NCI-H748 (cell line): ENCODE measurements around the gene WSB1.
A peak's percentile ranks its signal among the peaks of the same experiment; 100 is the strongest.

Experiments
- DNase-seq: peaks from one replicate; lab custom pipeline; 2025; ENCODE audit not compliant: unreplicated experiment; lab: John Stamatoyannopoulos, UW

The WSB1 gene

DNA sequence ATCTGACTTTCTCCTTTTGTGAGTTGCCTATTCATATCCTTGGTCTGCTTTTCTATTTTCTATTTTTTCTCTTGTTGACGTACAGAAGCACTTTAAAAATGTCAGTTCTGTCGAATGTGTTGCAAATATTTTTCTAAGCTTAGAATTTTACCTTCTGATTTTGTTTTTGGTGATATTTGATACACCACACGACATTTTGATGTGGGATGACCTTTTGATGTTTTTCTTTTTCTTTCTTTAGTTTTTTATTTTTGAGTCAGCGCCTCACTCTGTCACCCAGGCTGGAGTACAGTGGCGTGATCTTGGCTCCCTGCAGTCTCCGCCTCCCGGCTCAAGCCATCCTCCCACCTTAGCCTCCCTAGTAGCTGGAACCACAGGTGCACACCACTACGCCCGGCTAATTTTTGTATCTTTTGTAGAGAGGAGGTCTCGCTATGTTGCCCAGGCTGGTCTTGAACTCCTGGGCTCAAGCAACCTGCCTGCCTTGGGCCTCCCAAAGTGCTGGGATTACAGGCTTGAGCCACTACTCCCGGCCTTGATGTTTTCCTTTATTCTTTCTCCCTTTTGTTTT lies 39.6 kb downstream of the WSB1 start:
- no peak for DNase-seq

GRCh38 chr17:27336184-27336583 lies 42.3 kb downstream of the WSB1 start:
- DNase-seq: no peak

GRCh38 chr17:27338536-27338985 lies 44.6 kb downstream of the WSB1 start:
- DNase-seq: no peak

DNA sequence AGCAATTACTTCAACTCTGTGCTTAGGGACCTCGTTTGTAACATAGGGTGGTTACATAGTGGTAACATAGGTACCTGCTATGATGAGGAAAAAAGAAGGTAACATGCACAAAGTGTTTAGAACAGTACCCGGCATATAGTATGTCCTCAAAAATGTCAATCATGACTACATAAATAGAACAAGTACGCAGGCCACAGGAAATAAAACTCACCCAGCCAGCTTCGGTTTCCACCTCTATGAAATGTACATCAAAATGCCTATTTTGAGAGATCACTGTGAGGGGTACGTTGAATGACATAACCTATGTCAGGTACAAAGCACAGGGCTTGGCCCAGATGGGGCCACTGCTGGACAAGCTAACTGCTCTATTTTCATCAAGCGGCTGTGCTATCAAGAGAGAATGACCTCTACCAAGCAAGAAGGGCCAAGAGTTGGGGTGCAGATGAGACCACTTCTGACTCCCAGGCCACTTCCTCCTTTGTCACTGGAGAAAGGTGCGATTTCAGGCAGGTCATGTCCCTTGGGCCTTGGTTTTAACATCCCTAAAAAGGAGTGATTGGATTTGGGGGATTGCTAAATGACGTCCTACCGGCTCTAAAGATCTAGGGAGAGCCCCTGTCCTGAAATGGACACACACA lies 45.4 kb downstream of the WSB1 start:
- DNase-seq: no peak

GRCh38 chr17:27339836-27340550 lies 46.1 kb downstream of the WSB1 start:
- no peak for DNase-seq

DNA sequence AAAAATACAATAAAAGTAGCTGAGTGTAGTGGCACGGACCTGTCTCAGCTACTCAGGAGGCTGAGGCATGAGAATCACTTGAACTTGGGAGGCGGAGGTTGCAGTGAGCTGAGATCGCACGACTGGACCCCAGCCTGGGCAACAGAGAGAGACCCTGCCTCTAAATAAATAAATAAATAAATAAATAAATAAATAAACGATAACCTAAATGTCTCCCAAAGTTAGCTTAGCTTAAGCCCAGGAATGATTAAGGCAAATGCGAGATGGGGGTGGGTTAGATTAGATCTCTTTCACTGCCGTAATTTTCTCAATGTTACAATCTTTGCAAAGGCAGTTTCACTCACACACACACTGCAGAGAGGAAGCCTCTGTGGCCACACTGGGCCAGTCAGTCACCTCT lies 46.7 kb downstream of the WSB1 start:
- no peak for DNase-seq

- DNase-seq: no peak
Observed at GRCh38 chr17:27341041-27341471, 47.1 kb downstream of the WSB1 start.

DNA sequence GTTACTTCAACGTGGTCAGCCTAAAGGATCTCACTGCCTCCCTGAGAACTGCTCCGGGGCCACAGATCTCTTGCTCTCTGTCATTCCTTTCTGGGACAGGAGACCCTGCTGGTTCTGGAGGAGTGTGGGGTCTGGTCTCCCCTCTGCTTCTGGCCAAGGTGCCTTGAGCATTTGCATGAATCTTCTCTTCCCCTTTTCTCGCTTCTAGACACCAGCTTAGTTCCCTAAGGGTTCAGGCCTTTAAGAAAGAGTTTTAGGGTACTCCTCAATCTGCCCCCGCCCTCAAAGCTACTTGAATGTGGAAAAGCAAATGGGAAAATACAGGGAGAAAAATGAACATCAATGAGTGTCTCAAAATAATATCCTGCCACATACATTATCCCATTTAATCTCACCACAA lies 48.1 kb downstream of the WSB1 start:
- DNase-seq: no peak

DNA sequence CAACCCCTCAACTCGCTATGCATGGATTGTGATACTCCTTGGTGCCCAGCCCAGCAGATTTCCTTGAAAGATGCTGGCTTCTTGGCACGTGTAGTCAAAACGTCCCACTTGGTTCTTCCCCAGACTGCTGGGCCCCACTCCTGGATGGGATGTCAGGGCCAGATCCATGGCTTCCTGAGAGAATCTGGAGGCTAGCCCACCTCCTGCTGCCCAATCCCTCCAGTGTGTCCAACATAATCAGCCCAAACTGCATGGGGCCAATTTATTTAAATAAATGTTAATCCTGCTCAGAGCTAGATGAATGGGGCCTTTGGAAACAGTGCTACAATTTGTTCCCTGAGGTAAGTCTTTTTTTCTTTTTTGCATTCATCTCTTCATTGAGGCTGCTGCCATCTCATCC lies 49.4 kb downstream of the WSB1 start:
- no peak for DNase-seq

DNA sequence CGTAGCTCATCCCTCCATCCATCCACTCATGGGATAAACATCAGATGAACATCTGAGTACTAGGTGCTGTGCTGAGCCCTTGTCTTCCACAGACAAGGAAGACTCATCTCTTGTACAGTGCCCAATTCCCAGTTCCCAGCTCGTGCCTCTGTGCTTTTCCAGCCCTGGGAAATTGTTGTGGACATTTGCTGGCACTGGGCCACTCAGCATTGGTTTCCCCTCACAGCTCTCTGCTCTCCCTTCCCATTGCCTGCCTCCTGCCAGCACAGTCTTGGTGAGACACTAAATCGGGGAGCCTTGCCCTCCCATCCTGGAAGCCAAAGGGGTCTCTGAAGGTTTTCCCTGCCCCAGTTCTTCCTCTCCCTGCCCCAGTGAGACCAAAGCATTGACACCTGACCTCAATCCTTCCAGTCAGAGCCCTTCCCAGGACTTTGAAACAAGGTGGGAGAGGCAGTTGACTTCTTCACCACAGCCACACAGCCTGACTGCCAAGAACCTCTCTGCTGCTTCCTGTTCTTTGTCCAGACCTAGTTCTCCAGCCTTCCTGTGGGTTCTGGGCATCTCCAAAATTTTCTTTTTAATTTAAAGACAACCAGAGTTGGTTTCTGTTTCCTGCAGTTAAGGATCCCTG lies 50.2 kb downstream of the WSB1 start:
- peak; percentile 14 for DNase-seq

DNA sequence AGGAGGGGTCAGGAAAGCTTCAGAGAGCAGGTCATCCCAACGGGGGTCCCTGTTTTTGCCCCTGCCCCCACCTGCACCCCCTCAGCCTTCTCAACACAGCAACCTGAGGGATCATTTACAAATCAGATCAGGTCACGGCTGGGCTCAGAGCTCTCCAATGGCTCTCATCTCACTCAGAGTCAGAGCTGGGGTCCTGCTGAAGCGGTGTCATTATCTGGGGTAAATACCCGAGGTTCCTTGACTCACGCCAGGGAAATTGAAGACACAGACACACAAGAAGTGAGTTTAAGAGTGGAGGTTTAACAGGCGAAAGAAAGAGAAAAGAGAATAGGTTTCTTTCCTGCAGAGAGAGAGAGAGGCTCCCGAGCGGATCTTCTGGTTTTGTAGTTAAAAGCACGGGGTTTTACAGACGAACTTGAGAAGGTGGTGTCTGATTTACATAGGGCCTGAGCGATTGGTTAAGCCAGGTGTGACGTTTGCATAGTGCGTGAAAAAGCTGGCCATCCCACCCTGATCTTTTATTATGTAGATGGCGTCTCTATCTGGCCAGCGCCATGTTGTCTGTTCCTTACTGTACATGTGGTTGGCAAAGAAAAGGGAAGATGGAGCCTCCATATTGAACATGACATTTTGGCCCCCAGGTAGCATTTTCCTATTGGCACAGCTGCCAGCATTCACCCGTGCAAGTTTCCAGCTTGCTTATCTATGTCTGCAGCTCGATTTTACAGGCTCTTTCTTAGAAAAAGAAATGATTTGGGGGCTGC lies 51.4 kb downstream of the WSB1 start:
- peak; percentile 98 for DNase-seq

- no peak for DNase-seq
Observed at GRCh38 chr17:27346228-27346899, 52.5 kb downstream of the WSB1 start.

- no peak for DNase-seq
Observed at GRCh38 chr17:27348196-27348595, 54.3 kb downstream of the WSB1 start.

GRCh38 chr17:27349540-27350021 lies 55.7 kb downstream of the WSB1 start:
- no peak for DNase-seq

- no peak for DNase-seq
Observed at GRCh38 chr17:27351759-27352158, 57.8 kb downstream of the WSB1 start.

DNA sequence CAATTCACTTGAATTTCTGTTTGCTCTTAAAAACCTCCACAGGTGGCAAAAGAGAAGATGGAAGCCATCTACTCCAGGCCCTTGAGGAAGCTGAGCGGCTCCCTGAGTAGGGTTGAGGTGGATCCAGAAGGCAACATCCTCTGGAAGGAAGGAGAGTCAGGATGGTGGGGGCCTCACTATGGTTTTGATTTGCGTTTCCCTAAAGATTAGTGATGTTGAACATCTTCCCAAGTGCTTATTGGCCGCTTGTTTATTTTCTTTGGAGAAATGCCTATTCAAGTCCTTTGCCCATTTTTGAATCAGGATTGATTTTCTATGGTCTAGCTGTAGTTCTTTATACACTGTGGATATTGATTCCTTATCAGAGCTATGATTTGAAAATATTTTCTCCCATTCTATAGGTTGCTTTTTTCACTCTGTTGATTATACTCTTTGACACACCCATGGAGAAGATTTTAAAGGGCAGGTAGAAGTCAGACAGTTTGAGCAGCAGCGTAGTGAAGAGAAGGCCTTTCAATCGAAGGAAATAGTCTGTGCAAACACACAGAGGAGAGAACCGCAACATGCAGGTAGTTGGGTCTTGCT lies 58.6 kb downstream of the WSB1 start:
- DNase-seq: no peak

DNA sequence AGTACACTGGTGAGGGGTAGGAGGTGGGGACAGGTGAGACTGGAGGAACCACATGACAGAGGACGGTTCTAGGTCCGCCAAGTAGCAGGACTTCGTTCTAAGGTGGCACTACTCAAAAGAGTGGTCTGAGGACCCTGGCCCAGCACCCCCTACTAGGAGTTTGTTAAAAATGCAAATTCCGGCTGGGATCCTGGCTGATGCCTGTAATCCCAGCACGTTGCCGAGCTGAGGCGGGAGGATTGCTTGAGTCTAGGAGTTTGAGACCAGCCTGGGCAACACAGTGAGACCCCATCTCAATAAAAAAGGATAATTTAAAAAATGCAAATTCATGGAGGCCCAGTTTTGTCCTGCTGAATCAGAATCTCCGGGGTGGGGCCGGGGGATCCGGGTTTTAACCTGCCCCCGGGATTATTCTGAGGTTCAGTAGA lies 59.1 kb downstream of the WSB1 start:
- DNase-seq: peak; percentile 15

DNA sequence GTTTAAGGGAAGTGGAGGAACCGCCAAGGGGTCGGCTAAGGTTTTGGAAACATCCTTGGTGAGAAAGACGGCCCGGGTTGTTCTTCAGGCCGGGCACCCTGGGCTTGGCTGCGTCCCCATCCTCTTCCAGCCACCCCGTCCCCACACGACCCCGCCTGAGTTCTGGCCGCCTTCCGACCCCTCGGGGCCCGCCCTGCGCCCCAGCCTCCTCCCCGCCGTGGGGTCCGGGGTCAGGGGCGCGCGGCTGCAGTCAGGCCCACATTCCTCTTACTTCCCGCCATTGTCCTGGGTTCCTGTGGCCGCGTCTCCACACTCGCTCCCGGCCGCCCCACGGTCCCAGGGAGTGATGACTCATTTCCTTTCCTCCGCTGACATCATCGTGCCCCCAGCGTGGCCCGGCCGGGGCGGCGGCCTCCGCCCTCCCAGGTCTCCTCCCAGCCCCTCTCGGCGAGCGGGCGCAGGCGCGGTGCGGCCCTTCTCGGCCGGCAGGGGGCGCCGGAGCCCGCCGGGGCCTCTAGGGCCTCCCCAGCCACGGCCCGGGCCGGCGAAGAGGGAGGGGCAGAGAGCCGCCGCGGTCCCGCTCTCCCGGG lies 59.6 kb downstream of the WSB1 start:
- peak; percentile 94 for DNase-seq

GRCh38 chr17:27354051-27354490 lies 60.2 kb downstream of the WSB1 start:
- DNase-seq: no peak
